Adrenal gland (tissue), 5 donors: ENCODE results near the gene KDM6A.
A peak's percentile ranks its signal among the peaks of the same experiment; 100 is the strongest.

ENCODE experiments used
- POLR2A ChIP-seq, 2 donors: fragments of 450-650 bp; IDR thresholded peaks; one replicate each; pipeline ENCODE4 v1.6.1; 2017; ENCODE audit warnings: antibody characterized with exemption in 2 of 2, mild to moderate bottlenecking in 2 of 2, moderate library complexity in 1 of 2
- TF ChIP-seq, protein P1 (sequence below), 6 experiments: fragments of 450-650 bp in 4 of 6; fragments of 200-600 bp in 2 of 6; sonication (generic) in 1 of 6; IDR thresholded peaks; 1 replicate in 5 of 6; 2 replicates in 1 of 6; pipeline versions ENCODE4 v1.5.1 to v1.8.0; 2016 to 2021; ENCODE audit warnings: antibody characterized with exemption in 6 of 6, mild to moderate bottlenecking in 2 of 6, moderate library complexity in 1 of 6
- donor health status: DM: no; HTN: no; CAD: no.

DNA sequence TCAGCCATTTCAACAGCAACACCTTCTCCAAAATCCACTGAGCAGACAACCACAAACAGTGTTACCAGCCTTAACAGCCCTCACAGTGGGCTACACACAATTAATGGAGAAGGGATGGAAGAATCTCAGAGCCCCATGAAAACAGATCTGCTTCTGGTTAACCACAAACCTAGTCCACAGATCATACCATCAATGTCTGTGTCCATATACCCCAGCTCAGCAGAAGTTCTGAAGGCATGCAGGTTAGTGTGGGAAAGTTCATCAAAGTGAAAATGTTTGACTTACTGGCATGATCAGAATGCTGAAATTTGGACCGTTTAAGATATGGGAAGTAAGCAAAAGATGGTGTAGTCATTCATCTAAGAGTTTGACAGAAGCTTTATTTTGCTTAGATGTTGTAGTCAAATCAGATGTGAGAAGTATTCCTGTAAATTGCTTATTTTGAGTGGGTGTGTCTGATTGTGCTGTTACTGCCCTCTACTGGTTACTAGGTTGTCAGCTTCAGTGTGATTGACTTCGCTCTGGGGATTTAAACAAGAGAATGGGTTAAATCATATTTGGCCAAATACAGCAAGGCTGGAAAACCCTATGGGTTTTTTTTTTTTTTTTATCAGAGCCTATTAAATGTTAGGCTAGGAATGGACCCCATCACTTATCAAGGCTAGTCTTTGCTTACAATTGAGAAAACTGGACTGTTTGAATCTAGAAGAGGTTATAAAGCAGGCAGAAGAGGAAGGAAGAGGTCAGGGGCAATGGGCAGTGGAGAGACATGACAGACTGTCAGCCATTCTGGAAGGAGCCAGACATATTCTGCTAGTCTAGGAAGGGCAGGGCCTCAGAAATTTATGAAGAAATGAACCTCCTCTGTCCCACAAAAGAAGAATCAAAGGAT, 197.4 kb downstream of the KDM6A start:
- TF ChIP-seq POLR2A (IDR thresholded peaks at IDR 0.05) = no peak
- TF ChIP-seq, protein P1, sequence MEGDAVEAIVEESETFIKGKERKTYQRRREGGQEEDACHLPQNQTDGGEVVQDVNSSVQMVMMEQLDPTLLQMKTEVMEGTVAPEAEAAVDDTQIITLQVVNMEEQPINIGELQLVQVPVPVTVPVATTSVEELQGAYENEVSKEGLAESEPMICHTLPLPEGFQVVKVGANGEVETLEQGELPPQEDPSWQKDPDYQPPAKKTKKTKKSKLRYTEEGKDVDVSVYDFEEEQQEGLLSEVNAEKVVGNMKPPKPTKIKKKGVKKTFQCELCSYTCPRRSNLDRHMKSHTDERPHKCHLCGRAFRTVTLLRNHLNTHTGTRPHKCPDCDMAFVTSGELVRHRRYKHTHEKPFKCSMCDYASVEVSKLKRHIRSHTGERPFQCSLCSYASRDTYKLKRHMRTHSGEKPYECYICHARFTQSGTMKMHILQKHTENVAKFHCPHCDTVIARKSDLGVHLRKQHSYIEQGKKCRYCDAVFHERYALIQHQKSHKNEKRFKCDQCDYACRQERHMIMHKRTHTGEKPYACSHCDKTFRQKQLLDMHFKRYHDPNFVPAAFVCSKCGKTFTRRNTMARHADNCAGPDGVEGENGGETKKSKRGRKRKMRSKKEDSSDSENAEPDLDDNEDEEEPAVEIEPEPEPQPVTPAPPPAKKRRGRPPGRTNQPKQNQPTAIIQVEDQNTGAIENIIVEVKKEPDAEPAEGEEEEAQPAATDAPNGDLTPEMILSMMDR (IDR thresholded peaks at IDR 0.05) = peak; percentile 48 to 74 (median 57)
